ENCODE data around the gene RUNX2.

- TF ChIP-seq EZH2 (IDR thresholded peaks at IDR 0.05; ENCODE audit: low read length): no peak
- TF ChIP-seq, protein P1, sequence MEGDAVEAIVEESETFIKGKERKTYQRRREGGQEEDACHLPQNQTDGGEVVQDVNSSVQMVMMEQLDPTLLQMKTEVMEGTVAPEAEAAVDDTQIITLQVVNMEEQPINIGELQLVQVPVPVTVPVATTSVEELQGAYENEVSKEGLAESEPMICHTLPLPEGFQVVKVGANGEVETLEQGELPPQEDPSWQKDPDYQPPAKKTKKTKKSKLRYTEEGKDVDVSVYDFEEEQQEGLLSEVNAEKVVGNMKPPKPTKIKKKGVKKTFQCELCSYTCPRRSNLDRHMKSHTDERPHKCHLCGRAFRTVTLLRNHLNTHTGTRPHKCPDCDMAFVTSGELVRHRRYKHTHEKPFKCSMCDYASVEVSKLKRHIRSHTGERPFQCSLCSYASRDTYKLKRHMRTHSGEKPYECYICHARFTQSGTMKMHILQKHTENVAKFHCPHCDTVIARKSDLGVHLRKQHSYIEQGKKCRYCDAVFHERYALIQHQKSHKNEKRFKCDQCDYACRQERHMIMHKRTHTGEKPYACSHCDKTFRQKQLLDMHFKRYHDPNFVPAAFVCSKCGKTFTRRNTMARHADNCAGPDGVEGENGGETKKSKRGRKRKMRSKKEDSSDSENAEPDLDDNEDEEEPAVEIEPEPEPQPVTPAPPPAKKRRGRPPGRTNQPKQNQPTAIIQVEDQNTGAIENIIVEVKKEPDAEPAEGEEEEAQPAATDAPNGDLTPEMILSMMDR (optimal IDR thresholded peaks at IDR 0.05 in 1 of 3, IDR thresholded peaks at IDR 0.05 in 1 of 3, conservative IDR thresholded peaks at IDR 0.05 in 1 of 3; ENCODE audit: extremely low read depth in 1 of 3, insufficient read depth in 2 of 3, low read length in 3 of 3): no peak
These were observed 207.8 kb downstream of the RUNX2 start for GRCh38 chr6:45535933-45536332.
